ENCODE data around the gene ZNF780B.
A peak's percentile ranks its signal among the peaks of the same experiment; 100 is the strongest.

ZNF780B gene

GRCh38 chr19:40035996-40036395 is 20.0 kb downstream of the ZNF780B start:
- no peak for DNase-seq

DNA sequence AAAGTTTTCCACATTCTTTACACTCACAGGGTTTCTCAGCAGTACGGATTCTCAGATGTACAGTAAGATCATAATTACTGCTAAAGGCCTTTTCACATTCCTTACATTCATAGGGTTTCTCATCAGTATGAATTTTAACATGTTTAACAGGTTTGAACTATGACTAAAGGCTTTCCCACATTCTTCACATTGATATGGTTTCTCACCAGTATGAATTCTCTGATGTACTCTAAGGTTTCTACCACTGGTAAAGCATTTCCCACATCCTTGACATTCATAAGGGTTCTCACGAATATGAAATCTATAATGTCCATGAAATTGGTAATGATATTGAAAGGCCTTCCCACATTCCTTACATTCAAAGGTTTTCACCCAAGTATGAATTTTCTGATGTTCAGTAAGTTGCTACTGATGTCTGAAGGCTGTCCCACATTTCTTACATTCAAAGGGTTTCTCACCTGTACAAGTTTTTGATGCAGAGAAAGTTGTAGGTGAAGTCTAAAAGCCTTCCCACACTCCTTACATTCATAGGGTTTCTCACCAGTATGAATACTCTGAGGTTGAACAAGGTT is 22.0 kb downstream of the ZNF780B start:
- no peak for DNase-seq

DNA sequence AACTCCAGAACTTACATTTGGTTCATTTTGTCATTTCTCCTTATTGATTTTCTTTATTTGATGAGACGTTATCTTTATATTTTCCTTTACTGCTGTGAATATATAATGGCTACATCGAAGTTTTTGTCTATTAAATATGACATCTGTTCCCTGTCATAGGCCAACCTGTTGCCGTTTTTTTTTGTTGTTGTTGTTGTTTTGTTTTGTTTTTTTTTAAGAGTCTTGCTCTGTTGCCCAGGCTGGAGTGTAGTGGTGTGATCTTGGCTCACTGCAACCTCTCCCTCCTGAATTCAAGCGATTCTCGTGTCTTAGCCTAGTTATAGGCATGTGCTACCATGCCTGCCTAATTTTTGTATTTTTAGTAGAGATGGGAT is 29.4 kb downstream of the ZNF780B start:
- no peak for DNase-seq

GRCh38 chr19:40025938-40026596 is 30.0 kb downstream of the ZNF780B start:
- DNase-seq, result no peak

DNA sequence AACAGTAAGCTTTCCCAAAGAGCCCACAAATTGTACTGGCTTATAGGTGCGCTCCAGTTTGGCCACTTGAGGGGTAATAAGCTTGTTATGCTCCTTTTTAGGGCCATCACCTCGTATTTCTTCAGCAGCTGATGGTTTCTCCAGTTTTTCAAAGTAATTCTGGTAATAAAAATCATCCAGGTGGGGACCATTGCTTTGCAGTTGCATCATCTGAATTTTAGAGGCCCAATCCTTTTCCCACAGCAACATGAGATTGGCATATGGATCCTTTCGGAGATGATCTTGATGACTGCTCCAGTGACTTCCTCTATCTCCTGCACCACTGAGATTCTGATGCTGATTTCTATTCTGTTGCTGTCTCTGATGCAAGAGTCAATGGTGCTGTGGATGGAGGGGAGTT is 32.1 kb downstream of the ZNF780B start:
- DNase-seq, result no peak

DNA sequence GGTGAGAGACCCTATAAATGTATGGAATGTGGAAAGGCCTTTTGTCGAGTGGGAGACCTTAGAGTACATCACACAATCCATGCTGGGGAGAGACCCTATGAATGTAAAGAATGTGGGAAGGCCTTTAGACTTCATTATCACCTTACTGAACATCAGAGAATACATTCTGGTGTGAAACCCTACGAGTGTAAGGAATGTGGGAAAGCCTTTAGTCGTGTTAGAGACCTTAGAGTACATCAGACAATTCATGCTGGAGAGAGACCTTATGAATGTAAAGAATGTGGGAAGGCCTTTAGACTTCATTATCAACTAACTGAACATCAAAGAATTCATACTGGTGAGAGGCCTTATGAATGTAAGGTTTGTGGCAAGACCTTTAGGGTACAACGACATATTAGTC is 42.0 kb downstream of the ZNF780B start:
- no peak for DNase-seq

- no peak for DNase-seq
Observed at GRCh38 chr19:40009674-40010073, 46.4 kb downstream of the ZNF780B start.

- no peak for DNase-seq
Observed at GRCh38 chr19:40006273-40006691, 49.7 kb downstream of the ZNF780B start.

DNA sequence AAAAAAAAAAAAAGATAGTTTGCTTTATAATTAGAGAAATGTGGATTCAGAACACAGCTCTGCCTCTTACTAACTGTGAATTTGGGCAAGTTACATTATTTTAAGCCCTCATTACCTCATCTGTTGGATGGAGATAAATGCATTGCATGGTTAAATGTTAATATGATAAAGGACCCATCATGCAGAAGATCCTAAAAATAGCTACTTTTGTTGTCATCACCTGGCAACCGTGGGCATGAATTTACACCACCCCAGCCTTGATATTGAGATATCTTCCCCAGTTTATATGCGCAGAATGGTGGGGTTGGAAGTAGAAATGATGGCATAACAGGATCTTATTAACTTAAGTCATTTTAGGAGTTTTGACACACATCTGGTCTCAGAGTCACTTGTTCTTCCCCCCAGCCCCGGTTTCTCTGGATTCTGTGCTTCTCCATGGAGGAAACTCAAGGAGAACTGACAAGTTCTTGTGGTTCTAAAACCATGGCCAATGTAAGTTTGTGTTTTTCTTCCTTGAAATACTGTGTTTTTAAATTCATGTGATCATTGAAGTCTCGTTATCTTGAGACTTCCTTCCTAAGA is 50.2 kb downstream of the ZNF780B start:
- DNase-seq, result no peak

GRCh38 chr19:39998501-39998900 is 57.5 kb downstream of the ZNF780B start:
- no peak for DNase-seq

GRCh38 chr19:39997638-39998216 is 58.3 kb downstream of the ZNF780B start:
- peak in 1 of 2 experiments; percentile 37 for DNase-seq

- peak; percentile 93 to 95 for DNase-seq
Observed at GRCh38 chr19:39996811-39997637, 59.0 kb downstream of the ZNF780B start, which contains the start of gene ZNF546. Gene ZNF546 (plus strand): TSS chr19:39997060. CDS start chr19:39998327, 1,267 bp downstream.

GRCh38 chr19:39996218-39996810 is 59.7 kb downstream of the ZNF780B start:
- peak; percentile 39 to 58 for DNase-seq

- no peak for DNase-seq
Observed at GRCh38 chr19:39995794-39996193, 60.2 kb downstream of the ZNF780B start.

GRCh38 chr19:39994361-39994760 is 61.7 kb downstream of the ZNF780B start:
- no peak for DNase-seq

- DNase-seq, result no peak
Observed at GRCh38 chr19:39993605-39994004, 62.4 kb downstream of the ZNF780B start.

DNA sequence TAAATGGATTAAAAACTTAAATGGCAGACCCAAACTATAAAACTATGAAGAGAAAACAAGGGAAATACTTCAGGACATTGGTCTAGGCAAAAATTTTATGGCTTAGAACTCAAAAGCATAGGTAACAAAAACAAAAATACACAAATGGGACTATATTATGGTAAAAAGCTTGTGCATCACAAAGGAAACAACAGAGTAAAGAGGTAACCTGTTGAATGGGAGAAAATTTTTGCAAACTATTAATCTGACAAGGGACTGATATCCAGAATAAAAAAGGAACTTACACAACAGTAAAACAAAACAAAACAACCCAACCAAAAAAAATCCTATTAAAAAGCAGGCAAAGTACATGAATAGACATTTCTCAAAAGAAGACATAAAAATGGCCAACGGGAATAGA is 68.4 kb downstream of the ZNF780B start:
- no peak for DNase-seq

DNA sequence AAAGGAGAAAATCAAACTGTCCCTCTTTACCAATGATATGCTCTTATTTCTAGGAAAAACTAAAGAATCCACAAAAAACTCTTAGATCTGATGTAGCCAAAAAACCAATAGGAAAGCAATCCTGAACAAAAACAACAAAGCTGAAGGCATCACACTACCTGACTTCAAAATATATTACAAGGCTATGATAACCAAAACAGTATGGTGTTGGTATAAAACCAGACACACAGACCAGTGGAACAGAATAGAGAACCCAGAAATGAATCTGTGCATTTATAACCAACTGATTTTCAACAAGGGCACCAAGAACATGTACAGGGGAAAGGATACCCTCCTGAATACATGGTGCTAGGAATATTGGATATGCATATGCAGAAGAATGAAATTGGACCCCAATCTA is 68.9 kb downstream of the ZNF780B start:
- no peak for DNase-seq

DNA sequence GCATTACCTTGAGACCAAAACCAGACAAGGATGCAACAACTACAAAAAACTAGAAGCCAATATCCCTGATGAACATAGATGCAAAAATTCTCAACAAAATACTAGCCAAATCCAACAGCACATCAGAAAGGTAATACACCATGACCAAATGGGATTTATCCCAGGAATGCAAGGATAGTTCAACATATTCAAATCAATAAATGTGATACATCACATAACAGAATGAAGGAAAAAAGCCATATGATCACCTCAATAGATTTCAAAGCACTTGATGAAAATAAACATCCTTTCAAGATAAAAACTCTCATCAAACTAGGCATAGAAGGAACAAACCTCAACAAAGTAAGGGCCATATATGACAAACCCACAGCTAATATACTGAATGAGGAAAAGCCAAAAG is 69.4 kb downstream of the ZNF780B start:
- no peak for DNase-seq

DNA sequence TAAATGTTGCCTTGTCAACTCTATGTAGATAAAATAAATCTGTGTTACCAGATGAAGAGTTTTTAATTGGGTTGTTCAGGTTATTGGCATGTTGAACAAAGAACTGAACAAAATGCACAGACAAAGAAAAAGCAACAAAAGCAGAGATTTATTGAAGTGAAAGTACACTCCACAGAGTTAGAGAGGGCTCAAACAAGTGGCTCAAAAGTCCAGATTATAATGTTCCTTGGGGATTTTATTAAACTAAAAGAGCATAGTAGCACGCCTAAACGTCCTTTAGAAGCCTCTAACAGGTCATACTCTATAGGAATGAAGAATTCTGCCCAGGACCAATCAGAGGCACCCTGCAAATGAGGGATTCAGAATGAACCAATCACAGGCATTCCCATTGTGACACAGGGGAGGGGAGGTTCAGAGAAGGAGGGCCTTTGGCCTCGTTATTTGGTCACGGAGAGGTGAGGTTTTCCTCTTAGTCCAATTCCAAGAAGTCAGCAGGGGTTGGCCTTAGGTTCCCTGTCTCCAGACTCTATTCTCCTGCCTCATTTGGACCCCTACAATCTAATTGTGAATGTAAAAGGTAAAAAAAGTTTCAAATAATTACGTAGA is 72.2 kb downstream of the ZNF780B start:
- no peak for DNase-seq

- DNase-seq, result no peak
Observed at GRCh38 chr19:39982883-39983282, 73.1 kb downstream of the ZNF780B start.
